HG03521 (cell line): Measurements from ENCODE around the gene PLEKHJ1.

Experiments
- ATAC-seq: cut with Tn5 transposase; IDR thresholded peaks from one replicate; pipeline ENCODE4 v1.9.1; 2021; ENCODE audit warnings: mild to moderate bottlenecking, moderate library complexity; ENCODE audit not compliant: unreplicated experiment

The PLEKHJ1 gene

GRCh38 chr19:2224754-2225349 is 11.3 kb downstream of the PLEKHJ1 start:
- no peak for ATAC-seq

GRCh38 chr19:2223959-2224358 is 12.2 kb downstream of the PLEKHJ1 start:
- no peak for ATAC-seq

GRCh38 chr19:2223391-2223790 is 12.7 kb downstream of the PLEKHJ1 start:
- no peak for ATAC-seq

- ATAC-seq, result no peak
Measured at GRCh38 chr19:2221918-2222317, 14.2 kb downstream of the PLEKHJ1 start.

GRCh38 chr19:2221250-2221831 is 14.8 kb downstream of the PLEKHJ1 start:
- ATAC-seq, result no peak

- no peak for ATAC-seq
Measured at GRCh38 chr19:2219726-2220125, 16.4 kb downstream of the PLEKHJ1 start.

- ATAC-seq, result no peak
Measured at GRCh38 chr19:2217591-2217990, 18.5 kb downstream of the PLEKHJ1 start.

- ATAC-seq, result no peak
Measured at GRCh38 chr19:2216361-2217225, 19.5 kb downstream of the PLEKHJ1 start.

- ATAC-seq, result no peak
Measured at GRCh38 chr19:2215281-2215751, 20.8 kb downstream of the PLEKHJ1 start.

- no peak for ATAC-seq
Measured at GRCh38 chr19:2214251-2214650, 21.9 kb downstream of the PLEKHJ1 start.

- ATAC-seq, result no peak
Measured at GRCh38 chr19:2213799-2214198, 22.3 kb downstream of the PLEKHJ1 start.

- ATAC-seq, result no peak
Measured at GRCh38 chr19:2212861-2213711, 23.0 kb downstream of the PLEKHJ1 start.

- ATAC-seq, result no peak
Measured at GRCh38 chr19:2210987-2211740, 25.0 kb downstream of the PLEKHJ1 start.

GRCh38 chr19:2210206-2210605 is 25.9 kb downstream of the PLEKHJ1 start:
- no peak for ATAC-seq

- no peak for ATAC-seq
Measured at GRCh38 chr19:2209408-2209807, 26.7 kb downstream of the PLEKHJ1 start.

GRCh38 chr19:2208975-2209374 is 27.2 kb downstream of the PLEKHJ1 start:
- ATAC-seq, result no peak

- no peak for ATAC-seq
Measured at GRCh38 chr19:2207991-2208860, 27.9 kb downstream of the PLEKHJ1 start.

GRCh38 chr19:2207008-2207407 is 29.1 kb downstream of the PLEKHJ1 start:
- no peak for ATAC-seq

- no peak for ATAC-seq
Measured at GRCh38 chr19:2202366-2202765, 33.8 kb downstream of the PLEKHJ1 start.
